ENCODE data around the gene CHIT1. TPM values are rescaled to one million over a fixed set of nuclear protein-coding genes. Genes with fewer than 3 reads are reported as not detected.
A peak's percentile ranks its signal among the peaks of the same experiment; 100 is the strongest.

CHIT1 gene
- polyA plus RNA-seq, 1 of the 3 experiments (the other 2 are of a cell fraction) = not detected

DNA sequence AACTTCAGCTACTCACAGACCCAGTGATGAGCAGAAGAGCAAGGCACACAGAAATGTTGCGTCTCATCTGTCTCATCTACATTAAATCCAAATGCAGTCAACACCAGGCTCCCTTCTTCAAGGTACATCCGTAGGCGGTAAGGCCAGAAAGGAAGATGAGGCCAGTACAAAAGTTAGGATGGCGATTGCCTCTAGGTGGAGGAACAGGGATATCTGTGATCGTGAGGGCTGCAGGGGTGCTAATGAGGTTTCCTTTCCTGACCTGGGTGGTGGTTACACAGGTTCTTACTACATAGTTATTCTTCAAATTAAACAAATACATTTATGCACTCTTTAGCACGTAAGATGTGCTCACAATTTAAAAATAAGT, 52.5 kb downstream of the CHIT1 start:
- Histone ChIP-seq H2AFZ (ENCODE audit: low read depth) (peak overlapping the region; percentile 49; the same call in 1 of the 2 replicates), H3F3A (replicated peaks; ENCODE audit: insufficient read depth) (no peaks in the 10 kb centered on the region), H3K9ac (no peak overlapping the region), H3K4me2 (no peak overlapping the region), H3K9me2 (no peaks in the 10 kb centered on the region), H3K4me1 (ENCODE audit: control insufficient read depth in 1 of 2, insufficient read depth in 2 of 2, low read depth in 1 of 2, low read length in 1 of 2) (peaks cover 17 to 33% of the 10 kb centered on the region in 2 experiments; a peak in 2 of 4 replicates), H3K36me3 (replicated peaks in 1 of 2; ENCODE audit: control insufficient read depth in 1 of 2, insufficient read depth in 2 of 2, low read length in 1 of 2) (no peaks in the 10 kb centered on the region), H3K9me3 (no peaks in the 10 kb centered on the region), H3K27me3 (ENCODE audit: insufficient read depth) (no peaks in the 10 kb centered on the region), H4K20me1 (ENCODE audit: insufficient read depth) (no peaks in the 10 kb centered on the region), H3K27ac (ENCODE audit: low read depth in 2 of 2, low read length in 1 of 2) (peak overlapping the region in 1 of 2 experiments; percentile 57; a peak in 1 of 4 replicates), H3K4me3 (ENCODE audit: low read depth in 2 of 2, low read length in 1 of 2) (no peak overlapping the region), H3K79me2 (ENCODE audit: insufficient read depth) (no peaks in the 10 kb centered on the region)
- 93% methylated on average over 6 of the region's 6 CpGs for WGBS (ENCODE audit: low lambda C conversion rate)
- CTCF ChIA-PET = interaction anchor here (1.2 to 2.9 kb wide), 5 partner anchors 8 to 137 kb away, joined by 3 to 17 read pairs (median 10); no protein-coding TSS in a partner anchor
- POLR2A ChIA-PET = no interaction called here
- no peak for TF ChIP-seq MXI1 (IDR thresholded peaks at IDR 0.05; ENCODE audit: low read depth, low read length)
- no peak for TF ChIP-seq RCOR1 (IDR thresholded peaks at IDR 0.05; ENCODE audit: low read length)
- no peak for TF ChIP-seq SMC3 (IDR thresholded peaks at IDR 0.05; ENCODE audit: low read depth, low read length)
- no peak for TF ChIP-seq ELF1 (IDR thresholded peaks at IDR 0.05)
- TF ChIP-seq GABPA (IDR thresholded peaks at IDR 0.05; ENCODE audit: low read depth) = no peak
- TF ChIP-seq JUND (IDR thresholded peaks at IDR 0.05) = no peak
- no peak for TF ChIP-seq FOXM1 (IDR thresholded peaks at IDR 0.05; ENCODE audit: low read depth)
- no peak for TF ChIP-seq FOSL2 (IDR thresholded peaks at IDR 0.05; ENCODE audit: borderline replicate concordance, low read depth)
- no peak for TF ChIP-seq TCF12 (IDR thresholded peaks at IDR 0.05)
- TF ChIP-seq, protein P1, sequence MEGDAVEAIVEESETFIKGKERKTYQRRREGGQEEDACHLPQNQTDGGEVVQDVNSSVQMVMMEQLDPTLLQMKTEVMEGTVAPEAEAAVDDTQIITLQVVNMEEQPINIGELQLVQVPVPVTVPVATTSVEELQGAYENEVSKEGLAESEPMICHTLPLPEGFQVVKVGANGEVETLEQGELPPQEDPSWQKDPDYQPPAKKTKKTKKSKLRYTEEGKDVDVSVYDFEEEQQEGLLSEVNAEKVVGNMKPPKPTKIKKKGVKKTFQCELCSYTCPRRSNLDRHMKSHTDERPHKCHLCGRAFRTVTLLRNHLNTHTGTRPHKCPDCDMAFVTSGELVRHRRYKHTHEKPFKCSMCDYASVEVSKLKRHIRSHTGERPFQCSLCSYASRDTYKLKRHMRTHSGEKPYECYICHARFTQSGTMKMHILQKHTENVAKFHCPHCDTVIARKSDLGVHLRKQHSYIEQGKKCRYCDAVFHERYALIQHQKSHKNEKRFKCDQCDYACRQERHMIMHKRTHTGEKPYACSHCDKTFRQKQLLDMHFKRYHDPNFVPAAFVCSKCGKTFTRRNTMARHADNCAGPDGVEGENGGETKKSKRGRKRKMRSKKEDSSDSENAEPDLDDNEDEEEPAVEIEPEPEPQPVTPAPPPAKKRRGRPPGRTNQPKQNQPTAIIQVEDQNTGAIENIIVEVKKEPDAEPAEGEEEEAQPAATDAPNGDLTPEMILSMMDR (IDR thresholded peaks at IDR 0.05) = no peak
- TF ChIP-seq MEF2A (IDR thresholded peaks at IDR 0.05; ENCODE audit: borderline replicate concordance, low read depth) = no peak
- no peak for TF ChIP-seq GATA2 (CRISPR knock-in tag; IDR thresholded peaks at IDR 0.05)
- TF ChIP-seq POLR2AphosphoS5 (IDR thresholded peaks at IDR 0.05; ENCODE audit: low read depth, low read length) = no peak
- no peak for TF ChIP-seq TAF1 (IDR thresholded peaks at IDR 0.05; ENCODE audit: borderline replicate concordance, low read depth, low read length)
- TF ChIP-seq, protein P2, sequence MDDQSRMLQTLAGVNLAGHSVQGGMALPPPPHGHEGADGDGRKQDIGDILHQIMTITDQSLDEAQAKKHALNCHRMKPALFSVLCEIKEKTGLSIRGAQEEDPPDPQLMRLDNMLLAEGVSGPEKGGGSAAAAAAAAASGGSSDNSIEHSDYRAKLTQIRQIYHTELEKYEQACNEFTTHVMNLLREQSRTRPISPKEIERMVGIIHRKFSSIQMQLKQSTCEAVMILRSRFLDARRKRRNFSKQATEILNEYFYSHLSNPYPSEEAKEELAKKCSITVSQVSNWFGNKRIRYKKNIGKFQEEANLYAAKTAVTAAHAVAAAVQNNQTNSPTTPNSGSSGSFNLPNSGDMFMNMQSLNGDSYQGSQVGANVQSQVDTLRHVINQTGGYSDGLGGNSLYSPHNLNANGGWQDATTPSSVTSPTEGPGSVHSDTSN (IDR thresholded peaks at IDR 0.05) = no peak
- TF ChIP-seq RFX5 (IDR thresholded peaks at IDR 0.05; ENCODE audit: low read length) = no peak
- no peak for DNase-seq

DNA sequence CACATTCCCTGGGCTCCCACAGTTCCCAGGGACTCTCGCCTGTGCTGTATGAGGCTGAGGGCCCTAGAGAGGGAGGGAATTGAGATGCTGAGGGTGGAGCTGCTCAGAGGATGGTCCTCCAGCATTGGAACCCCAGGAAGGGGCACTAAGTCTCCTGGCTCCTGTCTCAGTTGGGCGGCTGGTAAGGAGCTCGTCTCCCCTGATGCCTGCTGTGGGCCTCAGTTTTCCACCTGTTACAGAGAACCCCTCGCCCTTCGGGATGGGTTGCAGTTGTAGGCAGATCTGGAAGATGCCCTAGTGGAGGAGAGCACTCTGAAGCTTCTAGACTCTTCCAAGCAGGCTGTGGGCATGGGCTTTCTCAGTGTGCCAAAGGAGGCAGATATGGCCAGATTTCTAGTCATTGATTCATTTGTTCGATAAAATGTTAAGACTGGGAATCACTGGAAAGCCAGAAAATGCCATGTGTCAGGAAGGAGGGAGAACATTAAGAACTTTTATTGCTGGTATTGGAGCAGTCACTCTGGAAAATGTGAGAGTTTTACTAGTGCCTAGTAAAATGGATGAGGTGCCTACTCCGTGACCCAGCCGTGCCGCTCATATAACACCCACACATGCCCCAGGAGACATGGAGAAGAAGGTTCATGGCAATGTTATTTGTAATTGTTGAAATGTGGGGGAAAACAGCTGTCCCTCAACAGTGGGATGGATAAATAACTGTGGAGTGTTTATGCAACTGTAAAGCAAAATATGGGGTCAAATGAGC, 53.0 kb downstream of the CHIT1 start:
- ChIA-PET CTCF (interaction anchor here (0.9 to 2.9 kb wide), 7 partner anchors 9 to 137 kb away, joined by 3 to 17 read pairs (median 4); partner anchors contain the start of gene ADORA1), POLR2A (no interaction called here)
- Histone ChIP-seq H3K4me3 (ENCODE audit: low read depth in 2 of 2, low read length in 1 of 2) (no peak overlapping the region), H3K79me2 (ENCODE audit: insufficient read depth) (no peaks in the 10 kb centered on the region), H3K9me2 (no peaks in the 10 kb centered on the region), H3K27ac (ENCODE audit: low read depth in 2 of 2, low read length in 1 of 2) (no peak overlapping the region), H3K4me1 (ENCODE audit: control insufficient read depth in 1 of 2, insufficient read depth in 2 of 2, low read depth in 1 of 2, low read length in 1 of 2) (peaks cover 17 to 27% of the 10 kb centered on the region in 2 experiments; a peak in 2 of 4 replicates), H3K36me3 (replicated peaks in 1 of 2; ENCODE audit: control insufficient read depth in 1 of 2, insufficient read depth in 2 of 2, low read length in 1 of 2) (no peaks in the 10 kb centered on the region), H2AFZ (ENCODE audit: low read depth) (no peak overlapping the region), H3K9me3 (no peaks in the 10 kb centered on the region), H3F3A (replicated peaks; ENCODE audit: insufficient read depth) (no peaks in the 10 kb centered on the region), H4K20me1 (ENCODE audit: insufficient read depth) (no peaks in the 10 kb centered on the region), H3K27me3 (ENCODE audit: insufficient read depth) (no peaks in the 10 kb centered on the region), H3K9ac (no peak overlapping the region), H3K4me2 (no peak overlapping the region)
- 86% methylated on average over 8 of the region's 9 CpGs for WGBS (ENCODE audit: low lambda C conversion rate)
- no peak for DNase-seq
- TF ChIP-seq RFX5 (IDR thresholded peaks at IDR 0.05; ENCODE audit: low read length) (no peak), FOSL2 (IDR thresholded peaks at IDR 0.05; ENCODE audit: borderline replicate concordance, low read depth) (no peak), FOXJ3 (CRISPR knock-in tag; IDR thresholded peaks at IDR 0.05) (no peak), ELF1 (IDR thresholded peaks at IDR 0.05) (no peak), SIN3A (IDR thresholded peaks at IDR 0.05; ENCODE audit: borderline replicate concordance, low read depth, low read length) (no peak), POLR2AphosphoS5 (IDR thresholded peaks at IDR 0.05; ENCODE audit: low read depth, low read length) (no peak), MXI1 (IDR thresholded peaks at IDR 0.05; ENCODE audit: low read depth, low read length) (no peak), MAX (IDR thresholded peaks at IDR 0.05; ENCODE audit: low read depth) (no peak), TEAD4 (IDR thresholded peaks at IDR 0.05; ENCODE audit: borderline replicate concordance, insufficient read depth) (no peak)
- TF ChIP-seq, protein P3, sequence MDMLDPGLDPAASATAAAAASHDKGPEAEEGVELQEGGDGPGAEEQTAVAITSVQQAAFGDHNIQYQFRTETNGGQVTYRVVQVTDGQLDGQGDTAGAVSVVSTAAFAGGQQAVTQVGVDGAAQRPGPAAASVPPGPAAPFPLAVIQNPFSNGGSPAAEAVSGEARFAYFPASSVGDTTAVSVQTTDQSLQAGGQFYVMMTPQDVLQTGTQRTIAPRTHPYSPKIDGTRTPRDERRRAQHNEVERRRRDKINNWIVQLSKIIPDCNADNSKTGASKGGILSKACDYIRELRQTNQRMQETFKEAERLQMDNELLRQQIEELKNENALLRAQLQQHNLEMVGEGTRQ (IDR thresholded peaks at IDR 0.05; ENCODE audit: borderline replicate concordance, low read depth, low read length) = no peak
